Peyer's patch (tissue), 4 donors: ENCODE data around the gene BRF1. TPM values are rescaled to one million over a fixed set of nuclear protein-coding genes. Genes with fewer than 3 reads are reported as not detected.
A peak's percentile ranks its signal among the peaks of the same experiment; 100 is the strongest.
"Not testable (repeated sequence)": the region's sequence is repeated elsewhere in the genome, so short reads cannot be mapped to it uniquely, and the experiment has no call there.

Experiments used
- DNase-seq, 3 donors: peaks; one replicate each; pipeline ENCODE4 v3.0.0-alpha.2; 2017 to 2019
- H3K27ac ChIP-seq, 4 donors: fragments of 200-600 bp; sonication (generic); one replicate each; pipeline ENCODE4 v1.5.1; 2016 to 2019
- H3K27me3 ChIP-seq, 2 donors: fragments of 200-600 bp; sonication (generic); one replicate each; pipeline ENCODE4 v1.5.1; 2019
- H3K36me3 ChIP-seq, 3 donors: fragments of 200-600 bp; sonication (generic); one replicate each; pipeline ENCODE4 v1.5.1; 2016 to 2019
- H3K4me1 ChIP-seq, 4 donors: fragments of 200-600 bp; sonication (generic); one replicate each; pipeline ENCODE4 v1.5.1; 2016 to 2019
- H3K4me3 ChIP-seq, 4 donors: fragments of 200-600 bp; sonication (generic); 1 replicate in 3 of 4; 2 replicates in 1 of 4; pipeline ENCODE4 v1.5.1; 2016 to 2019; ENCODE audit warnings: mild to moderate bottlenecking in 1 of 4
- H3K9me3 ChIP-seq, 4 donors: fragments of 200-600 bp; sonication (generic); one replicate each; pipeline ENCODE4 v1.5.1; 2016 to 2019; ENCODE audit warnings: mild to moderate bottlenecking in 1 of 4
- POLR2A ChIP-seq, 2 donors: fragments of 450-650 bp; IDR thresholded peaks; one replicate each; pipeline ENCODE4 v1.5.1; 2017; ENCODE audit warnings: antibody characterized with exemption in 2 of 2, mild to moderate bottlenecking in 2 of 2, moderate library complexity in 2 of 2
- total RNA-seq, 4 donors: library from RNA; depleted of rRNA; stranded (reverse); fragments of >200 nt; gene quantifications; one replicate each; pipeline ENCODE4 v1.1.0, GENCODE V29; 2016
- TF ChIP-seq, protein P1 (sequence below), 6 experiments: fragments of 450-650 bp in 4 of 6; fragments of 200-600 bp in 2 of 6; sonication (generic) in 1 of 6; IDR thresholded peaks; one replicate each; pipeline ENCODE4 v1.5.1; 2017 to 2019; ENCODE audit warnings: antibody characterized with exemption in 6 of 6, mild to moderate bottlenecking in 3 of 6, moderate library complexity in 1 of 6

Gene BRF1
- total RNA-seq, 4 donors from 2014 or later: 40.8 to 112 (median 90.3) TPM

DNA sequence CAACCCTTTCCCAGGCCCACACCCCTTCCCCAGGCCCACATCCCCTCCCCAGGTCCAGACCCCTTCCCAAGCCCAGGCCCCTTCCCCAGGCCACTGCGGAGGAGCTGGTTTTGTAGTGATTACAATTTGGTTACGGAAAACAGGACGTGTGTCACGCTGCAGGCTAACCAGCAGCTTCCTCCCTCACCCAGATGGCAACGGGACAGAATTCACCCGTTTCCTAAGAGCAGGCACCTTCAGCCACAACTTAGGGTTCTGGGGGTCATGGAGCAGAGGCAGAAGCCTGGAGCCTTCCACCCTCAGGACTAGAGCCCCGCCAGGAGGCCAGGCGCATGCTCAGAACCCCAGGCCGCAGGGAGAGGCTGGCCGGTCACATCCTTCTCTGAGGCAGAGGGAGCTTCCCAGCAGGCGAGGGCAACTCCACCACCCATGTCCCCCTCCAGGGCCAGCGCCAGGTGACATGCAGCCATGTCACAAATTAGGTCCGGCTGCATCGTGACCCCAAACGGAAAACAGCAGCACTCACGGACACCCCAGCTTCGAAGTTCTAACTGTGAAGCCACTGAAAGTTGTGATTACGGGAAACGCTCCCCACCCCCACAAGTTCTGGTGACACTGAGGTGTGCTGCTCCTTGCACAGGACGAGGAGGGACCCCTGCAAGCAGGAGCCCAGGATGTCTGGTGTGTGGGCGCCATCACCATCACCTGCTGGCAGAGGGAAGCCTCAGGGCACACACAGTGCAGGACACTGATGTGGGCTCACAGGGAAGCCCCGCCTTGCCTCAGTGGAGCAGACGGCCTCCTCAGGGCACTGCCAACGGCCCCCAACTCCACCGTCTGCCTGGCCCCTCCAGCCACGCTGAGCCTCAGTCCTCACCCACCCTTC, 7.7 kb downstream of the BRF1 start:
- TF ChIP-seq, protein P1, sequence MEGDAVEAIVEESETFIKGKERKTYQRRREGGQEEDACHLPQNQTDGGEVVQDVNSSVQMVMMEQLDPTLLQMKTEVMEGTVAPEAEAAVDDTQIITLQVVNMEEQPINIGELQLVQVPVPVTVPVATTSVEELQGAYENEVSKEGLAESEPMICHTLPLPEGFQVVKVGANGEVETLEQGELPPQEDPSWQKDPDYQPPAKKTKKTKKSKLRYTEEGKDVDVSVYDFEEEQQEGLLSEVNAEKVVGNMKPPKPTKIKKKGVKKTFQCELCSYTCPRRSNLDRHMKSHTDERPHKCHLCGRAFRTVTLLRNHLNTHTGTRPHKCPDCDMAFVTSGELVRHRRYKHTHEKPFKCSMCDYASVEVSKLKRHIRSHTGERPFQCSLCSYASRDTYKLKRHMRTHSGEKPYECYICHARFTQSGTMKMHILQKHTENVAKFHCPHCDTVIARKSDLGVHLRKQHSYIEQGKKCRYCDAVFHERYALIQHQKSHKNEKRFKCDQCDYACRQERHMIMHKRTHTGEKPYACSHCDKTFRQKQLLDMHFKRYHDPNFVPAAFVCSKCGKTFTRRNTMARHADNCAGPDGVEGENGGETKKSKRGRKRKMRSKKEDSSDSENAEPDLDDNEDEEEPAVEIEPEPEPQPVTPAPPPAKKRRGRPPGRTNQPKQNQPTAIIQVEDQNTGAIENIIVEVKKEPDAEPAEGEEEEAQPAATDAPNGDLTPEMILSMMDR (IDR thresholded peaks at IDR 0.05): no peak
- no peak for TF ChIP-seq POLR2A (IDR thresholded peaks at IDR 0.05)
- Histone ChIP-seq H3K4me3 (peak overlapping the region in 1 of 4 donors; percentile 3), H3K4me1 (peaks cover 0 to 22% (median 8%) of the 10 kb centered on the region in 4 donors), H3K9me3 (no peaks in the 10 kb centered on the region), H3K36me3 (no peaks in the 10 kb centered on the region), H3K27ac (peak overlapping the region in 1 of 4 donors; percentile 42), H3K27me3 (no peaks in the 10 kb centered on the region)
- DNase-seq: no peak

DNA sequence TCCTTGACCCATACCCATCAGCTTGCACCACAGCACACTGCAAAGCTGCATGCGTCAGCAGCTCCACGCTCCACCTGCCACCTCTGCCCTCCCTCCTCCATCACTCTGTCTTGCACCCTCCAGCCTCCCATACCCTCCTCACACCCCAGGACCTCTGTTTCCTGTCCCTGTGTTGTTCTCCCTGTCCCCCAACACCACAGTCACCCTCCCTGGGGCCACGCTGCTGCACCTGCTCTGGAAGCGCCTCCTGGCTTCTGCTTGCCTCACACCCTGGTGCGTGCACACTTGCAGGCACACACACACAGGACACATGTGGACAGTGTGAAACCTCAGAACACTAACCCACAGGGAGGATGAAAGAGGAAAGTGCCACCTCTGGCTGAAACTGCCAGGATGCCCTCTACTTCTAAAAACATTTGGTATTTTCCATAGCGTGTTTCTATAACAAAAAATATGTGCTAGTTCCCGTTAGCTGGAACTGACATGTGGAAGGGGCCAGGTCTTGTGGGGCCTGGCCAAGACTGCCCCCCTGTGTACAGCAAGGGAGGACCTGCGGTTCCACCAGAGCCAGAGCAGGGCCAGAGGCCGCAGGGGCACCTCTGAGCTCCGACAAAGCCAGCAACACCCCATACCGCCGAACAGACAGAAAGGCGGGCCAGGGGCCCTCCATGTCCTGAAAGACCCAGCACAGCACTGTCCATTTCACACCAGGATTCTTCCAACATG, 10.0 kb downstream of the BRF1 start:
- Histone ChIP-seq H3K4me1 (peaks cover 0 to 22% (median 8%) of the 10 kb centered on the region in 4 donors), H3K36me3 (no peaks in the 10 kb centered on the region), H3K4me3 (no peak overlapping the region), H3K9me3 (no peaks in the 10 kb centered on the region), H3K27me3 (no peaks in the 10 kb centered on the region), H3K27ac (no peak overlapping the region)
- DNase-seq: no peak
- no peak for TF ChIP-seq POLR2A (IDR thresholded peaks at IDR 0.05)
- TF ChIP-seq, protein P1 (IDR thresholded peaks at IDR 0.05): no peak

DNA sequence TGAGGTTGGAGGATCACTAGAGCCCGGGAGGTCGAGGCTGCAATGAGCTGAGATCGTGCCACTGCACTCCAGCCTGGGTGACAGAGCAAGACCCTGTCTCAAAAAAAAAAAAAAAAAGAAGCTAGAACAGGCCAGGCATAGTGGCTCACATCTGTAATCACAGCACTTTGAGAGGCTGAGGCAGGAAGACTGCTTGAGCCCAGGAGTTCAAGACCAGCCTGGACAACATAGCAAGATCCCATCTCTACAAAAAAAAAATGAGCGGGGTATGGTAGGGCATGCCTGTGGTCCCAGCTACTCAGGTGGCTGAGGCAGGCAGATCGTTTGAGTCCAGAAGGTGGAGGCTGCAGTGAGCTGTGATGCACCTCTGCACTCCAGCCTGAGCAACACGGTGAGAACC, 11.9 kb downstream of the BRF1 start:
- H3K9me3 ChIP-seq, H3K4me3 ChIP-seq, DNase-seq, H3K27ac ChIP-seq, H3K36me3 ChIP-seq, H3K27me3 ChIP-seq: not testable (repeated sequence)
- H3K4me1 ChIP-seq: peaks cover 0 to 17% (median 6%) of the 10 kb centered on the region in 4 donors

DNA sequence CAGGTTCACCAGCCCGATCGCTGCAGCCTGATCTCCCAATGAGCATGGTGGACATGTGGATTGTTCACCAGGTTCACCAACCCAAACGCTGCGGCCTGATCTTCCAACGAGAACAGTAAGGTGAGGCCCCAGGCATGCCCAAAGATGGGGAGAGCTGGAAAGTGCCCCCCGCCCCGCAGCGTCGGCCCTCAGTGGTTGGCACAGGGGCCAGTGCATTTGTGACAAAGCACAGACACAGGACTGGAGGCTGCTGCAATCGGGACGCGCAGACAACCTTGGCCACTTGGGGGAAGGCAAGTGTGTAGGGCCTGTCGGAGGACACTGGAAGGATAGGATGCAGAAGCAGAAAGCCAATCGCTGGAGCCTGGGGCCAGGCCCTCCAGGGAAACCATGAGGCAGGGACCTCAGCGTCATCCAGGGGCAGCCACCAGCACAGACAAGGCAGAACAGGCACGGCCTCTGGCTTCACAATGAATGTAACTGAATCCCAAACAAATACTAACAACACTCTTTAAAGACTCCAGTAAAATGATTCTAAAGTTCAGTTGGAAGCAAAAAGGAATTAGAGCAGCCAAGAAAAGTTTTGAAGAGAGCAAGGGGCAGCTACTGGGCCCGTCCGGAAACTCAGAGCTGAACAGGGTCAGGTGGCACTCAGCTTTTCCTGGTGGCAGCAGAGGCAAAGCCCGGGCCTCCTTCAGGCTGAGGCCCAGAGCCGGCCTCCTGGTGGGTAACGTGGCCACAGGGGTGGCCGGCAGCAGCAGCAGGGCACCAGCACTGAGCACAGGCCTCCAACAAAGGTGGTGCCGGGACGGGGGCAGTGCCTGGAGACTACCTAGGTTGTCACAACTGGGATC, 13.3 kb downstream of the BRF1 start:
- Histone ChIP-seq H3K27me3 (no peaks in the 10 kb centered on the region), H3K9me3 (no peaks in the 10 kb centered on the region), H3K4me3 (no peak overlapping the region), H3K27ac (no peak overlapping the region), H3K4me1 (peaks cover 0 to 2% (median 0%) of the 10 kb centered on the region in 4 donors), H3K36me3 (no peaks in the 10 kb centered on the region)
- no peak for DNase-seq
- TF ChIP-seq POLR2A (IDR thresholded peaks at IDR 0.05): no peak
- TF ChIP-seq, protein P1 (IDR thresholded peaks at IDR 0.05): no peak

DNA sequence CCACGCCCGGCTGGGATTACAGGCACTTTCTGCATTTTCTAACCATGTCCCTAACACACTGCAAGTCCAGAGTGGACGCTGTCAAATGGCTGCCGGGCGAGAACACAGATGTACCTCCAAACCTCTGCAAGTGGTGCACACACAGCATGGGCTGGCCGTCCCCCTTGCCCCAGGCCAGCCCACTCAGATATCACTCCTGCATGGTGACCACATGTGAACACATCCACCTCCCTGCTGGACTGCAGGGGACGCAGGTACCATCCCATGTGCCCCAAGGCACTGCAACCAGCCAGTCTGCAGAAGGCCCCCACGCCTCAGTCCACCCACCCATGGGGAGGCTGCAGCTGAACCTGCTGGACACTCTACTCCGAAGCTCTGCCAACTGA, 14.0 kb downstream of the BRF1 start:
- H3K27me3 ChIP-seq: no peaks in the 10 kb centered on the region
- TF ChIP-seq POLR2A (IDR thresholded peaks at IDR 0.05): no peak
- TF ChIP-seq, protein P1 (IDR thresholded peaks at IDR 0.05): no peak
- H3K27ac ChIP-seq: no peak overlapping the region
- no peaks in the 10 kb centered on the region for H3K36me3 ChIP-seq
- no peaks in the 10 kb centered on the region for H3K9me3 ChIP-seq
- H3K4me3 ChIP-seq: no peak overlapping the region
- no peaks in the 10 kb centered on the region for H3K4me1 ChIP-seq
- DNase-seq: no peak
